PC-9 (cell line): ENCODE measurements around the gene VSTM2L.

Experiments used
- CTCF ChIP-seq: fragments of 200-600 bp; sonication (generic); conservative IDR thresholded peaks from 2 replicates; pipeline ENCODE4 v1.6.1; 2017; ENCODE audit warnings: mixed run types, antibody characterized with exemption, mild to moderate bottlenecking, moderate library complexity
- EZH2 ChIP-seq: fragments of 200-600 bp; sonication (generic); IDR thresholded peaks from 2 replicates; pipeline ENCODE4 v1.8.0; 2017; ENCODE audit warnings: antibody characterized with exemption, low read depth

DNA sequence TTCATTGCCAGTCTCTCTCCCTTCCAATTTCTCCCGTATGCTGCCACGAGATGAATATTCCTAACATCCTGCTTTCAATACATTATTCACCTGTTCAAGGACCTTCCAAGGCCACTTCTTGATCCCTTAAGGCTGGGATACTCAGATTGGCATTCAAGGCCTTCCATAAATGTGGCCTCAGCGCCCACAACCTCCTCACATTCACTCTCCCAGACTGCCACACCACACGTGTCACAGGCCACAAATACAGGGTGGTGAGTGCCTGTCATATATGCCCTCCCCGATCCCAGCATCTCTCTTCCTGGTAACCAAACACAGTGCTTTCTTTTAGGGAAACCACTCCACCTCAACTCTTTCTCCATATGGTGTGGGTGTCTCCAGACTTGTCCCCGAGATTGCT is 74.9 kb downstream of the VSTM2L start:
- no peak for TF ChIP-seq EZH2
- no peak for TF ChIP-seq CTCF
